HEK293 (cell line): ENCODE measurements around the gene TNIK.

Experiments used
- CTCF ChIA-PET: fragments of 350-600 bp; formaldehyde crosslinking; extraction: SDS; loops from one replicate; lab custom pipeline; 2021; ENCODE audit warnings: antibody characterized with exemption; lab: Yijun Ruan, JAX
- POLR2A ChIA-PET: fragments of 300-600 bp; formaldehyde crosslinking; extraction: SDS; loops from one replicate; lab custom pipeline; 2020; ENCODE audit warnings: antibody characterized with exemption, inconsistent platforms; lab: Yijun Ruan, JAX
- H3K27ac ChIP-seq: fragments of 200-500 bp; sonication (Bioruptor generic); 2 replicates; pipeline ENCODE4 v1.5.1; 2014; ENCODE audit warnings: low read depth, low read length, control low read depth, inconsistent platforms; ENCODE audit errors: extremely low read depth
- H3K36me3 ChIP-seq, 2 experiments: fragments of 200-500 bp in 1 of 2; sonication (Bioruptor generic) in 1 of 2; 1 replicate in 1 of 2; 2 replicates in 1 of 2; pipeline ENCODE4 v1.5.1; 2014 to 2017; ENCODE audit warnings: inconsistent platforms in 2 of 2, low read length in 2 of 2; ENCODE audit not compliant: control insufficient read depth in 2 of 2, insufficient read depth in 1 of 2
- H3K4me1 ChIP-seq: fragments of 200-500 bp; sonication (Bioruptor generic); 2 replicates; pipeline ENCODE4 v1.5.1; 2014; ENCODE audit warnings: mild to moderate bottlenecking, low read length, inconsistent platforms; ENCODE audit not compliant: control insufficient read depth, insufficient read depth
- H3K4me3 ChIP-seq: 2 replicates; pipeline ENCODE4 v1.5.1; 2011; ENCODE audit warnings: low read depth, mild to moderate bottlenecking, control low read depth, low read length, moderate library complexity
- H3K9me3 ChIP-seq: fragments of 200-500 bp; sonication (Bioruptor generic); 2 replicates; pipeline ENCODE4 v1.5.1; 2014; ENCODE audit warnings: low read depth, low read length, inconsistent platforms; ENCODE audit not compliant: control insufficient read depth, insufficient read depth
- ATF2 ChIP-seq: fragments of 450-650 bp; formaldehyde crosslinking; IDR thresholded peaks from 2 replicates; pipeline ENCODE4 v1.5.1; 2016; ENCODE audit warnings: missing biosample characterization, missing genetic modification characterization, low read depth
- BCL6B ChIP-seq: fragments of 450-650 bp; formaldehyde crosslinking; IDR thresholded peaks from 2 replicates; pipeline ENCODE4 v1.5.1; 2017; ENCODE audit warnings: missing biosample characterization, missing genetic modification characterization
- ELK4 ChIP-seq: IDR thresholded peaks from 2 replicates; pipeline ENCODE4 v1.6.1; 2011; ENCODE audit warnings: mild to moderate bottlenecking, low read depth, low read length, borderline replicate concordance
- KLF10 ChIP-seq: fragments of 450-650 bp; IDR thresholded peaks from 2 replicates; pipeline ENCODE4 v1.5.1; 2018; ENCODE audit warnings: missing biosample characterization, mild to moderate bottlenecking, missing genetic modification characterization
- RBAK ChIP-seq: fragments of 450-650 bp; formaldehyde crosslinking; IDR thresholded peaks from 2 replicates; pipeline ENCODE4 v1.5.1; 2016; ENCODE audit warnings: missing biosample characterization, missing genetic modification characterization
- SALL2 ChIP-seq: fragments of 450-650 bp; formaldehyde crosslinking; IDR thresholded peaks from 2 replicates; pipeline ENCODE4 v1.5.0; 2017; ENCODE audit warnings: missing biosample characterization, mild to moderate bottlenecking, missing genetic modification characterization, borderline replicate concordance
- ZBTB48 ChIP-seq: fragments of 450-650 bp; formaldehyde crosslinking; IDR thresholded peaks from 2 replicates; pipeline ENCODE4 v1.5.1; 2016; ENCODE audit warnings: missing biosample characterization, missing genetic modification characterization
- ZBTB49 ChIP-seq: fragments of 450-650 bp; formaldehyde crosslinking; IDR thresholded peaks from 2 replicates; pipeline ENCODE4 v1.5.1; 2016; ENCODE audit warnings: missing biosample characterization, missing genetic modification characterization, low read depth
- ZBTB8A ChIP-seq: fragments of 450-650 bp; formaldehyde crosslinking; IDR thresholded peaks from 2 replicates; pipeline ENCODE4 v1.5.1; 2016; ENCODE audit warnings: missing biosample characterization, missing genetic modification characterization
- ZFHX2 ChIP-seq: fragments of 450-650 bp; formaldehyde crosslinking; conservative IDR thresholded peaks from 2 replicates; pipeline ENCODE4 v1.5.1; 2016; ENCODE audit warnings: missing biosample characterization, missing genetic modification characterization
- ZNF121 ChIP-seq: fragments of 450-650 bp; formaldehyde crosslinking; IDR thresholded peaks from 2 replicates; pipeline ENCODE4 v1.5.1; 2016; ENCODE audit warnings: missing biosample characterization, missing genetic modification characterization
- ZNF133 ChIP-seq: fragments of 450-650 bp; formaldehyde crosslinking; IDR thresholded peaks from 2 replicates; pipeline ENCODE4 v1.5.1; 2016; ENCODE audit warnings: missing biosample characterization, missing genetic modification characterization
- ZNF2 ChIP-seq: fragments of 450-650 bp; formaldehyde crosslinking; IDR thresholded peaks from 2 replicates; pipeline ENCODE4 v1.5.1; 2016; ENCODE audit warnings: missing biosample characterization, missing genetic modification characterization
- ZNF23 ChIP-seq: fragments of 450-650 bp; formaldehyde crosslinking; IDR thresholded peaks from 2 replicates; pipeline ENCODE4 v1.5.1; 2016; ENCODE audit warnings: missing biosample characterization, missing genetic modification characterization, borderline replicate concordance
- ZNF394 ChIP-seq: fragments of 450-650 bp; formaldehyde crosslinking; IDR thresholded peaks from 2 replicates; pipeline ENCODE4 v1.5.1; 2016; ENCODE audit warnings: missing biosample characterization, missing genetic modification characterization, mild to moderate bottlenecking, moderate library complexity, borderline replicate concordance
- ZNF600 ChIP-seq: fragments of 450-650 bp; formaldehyde crosslinking; IDR thresholded peaks from 2 replicates; pipeline ENCODE4 v1.5.1; 2016; ENCODE audit warnings: missing biosample characterization, missing genetic modification characterization
- ZNF621 ChIP-seq: fragments of 450-650 bp; formaldehyde crosslinking; IDR thresholded peaks from 2 replicates; pipeline ENCODE4 v1.5.1; 2017; ENCODE audit warnings: missing biosample characterization, missing genetic modification characterization

The TNIK gene

GRCh38 chr3:171206283-171206682 lies 253.9 kb downstream of the TNIK start (continued):
- no peak for TF ChIP-seq ZNF133 (tag by site-specific recombination)
- no peak for TF ChIP-seq ZNF621
- no peak for TF ChIP-seq RBAK (tag by site-specific recombination)
- TF ChIP-seq ZNF394 (tag by site-specific recombination): no peak
- TF ChIP-seq ELK4: no peak
- TF ChIP-seq ATF2: no peak

GRCh38 chr3:171204942-171205341 lies 255.3 kb downstream of the TNIK start:
- no peaks in the 10 kb centered on the region for H3K36me3 ChIP-seq
- no peaks in the 10 kb centered on the region for H3K9me3 ChIP-seq
- CTCF ChIA-PET: interaction anchor here (0.5 kb wide), 1 partner anchor 362 kb away, joined by 3 read pairs; no protein-coding TSS in a partner anchor
- POLR2A ChIA-PET: no interaction called here
- H3K27ac ChIP-seq: no peak overlapping the region
- H3K4me3 ChIP-seq: no peak overlapping the region
- no peak for TF ChIP-seq ZBTB49 (tag by site-specific recombination)
- no peak for TF ChIP-seq BCL6B (tag by site-specific recombination)
- no peak for TF ChIP-seq ZNF121
- no peak for TF ChIP-seq ZNF23 (tag by site-specific recombination)
- no peak for TF ChIP-seq KLF10
- no peak for TF ChIP-seq ZBTB48 (tag by site-specific recombination)
- no peak for TF ChIP-seq SALL2
- TF ChIP-seq ZFHX2 (tag by site-specific recombination): no peak
- no peak for TF ChIP-seq ZNF133 (tag by site-specific recombination)
- no peak for TF ChIP-seq ZNF2 (tag by site-specific recombination)
- 0 out of 2 replicates have a peak, but pooled peaks cover 2% of the 10 kb centered on the region for H3K4me1 ChIP-seq

- ChIA-PET CTCF (no interaction called here), POLR2A (no interaction called here)
- H3K4me3 ChIP-seq: no peak overlapping the region
- no peaks in the 10 kb centered on the region for H3K9me3 ChIP-seq
- H3K27ac ChIP-seq: no peak overlapping the region
- peaks cover 4% of the 10 kb centered on the region; the same call in 1 of the 2 replicates for H3K4me1 ChIP-seq
- TF ChIP-seq ZNF600 (tag by site-specific recombination) (0 out of 2 replicates have a peak, but pooled peaks have one; percentile 27), ZBTB8A (tag by site-specific recombination) (no peak), ZNF394 (tag by site-specific recombination) (no peak)
- no peaks in the 10 kb centered on the region for H3K36me3 ChIP-seq
Measured at GRCh38 chr3:171201825-171202224, 258.4 kb downstream of the TNIK start.
